Keratinocyte (primary cell): ENCODE measurements around the gene FGFBP1. TPM values are rescaled to one million over a fixed set of nuclear protein-coding genes. Genes with fewer than 3 reads are reported as not detected.

Experiments
- DNase-seq: peaks from one replicate; pipeline ENCODE4 v3.0.0-alpha.2; 2011; ENCODE audit warnings: low read depth, missing footprints, low spot score
- FAIRE-seq: peaks from 2 replicates; lab custom pipeline; 2011; peaks lifted over from hg19 to GRCh38; lab: Jason Lieb, UNC
- H2AFZ ChIP-seq: 2 replicates; pipeline ENCODE4 v1.6.0; 2012; ENCODE audit warnings: low read length, control low read depth, inconsistent platforms; ENCODE audit not compliant: control insufficient read depth
- H3K27ac ChIP-seq: 2 replicates; pipeline ENCODE4 v1.5.1; 2011; ENCODE audit warnings: low read length; ENCODE audit not compliant: control insufficient read depth, insufficient read depth
- H3K27me3 ChIP-seq: 3 replicates; pipeline ENCODE4 v1.6.0; 2011; ENCODE audit warnings: low read length; ENCODE audit not compliant: control insufficient read depth, insufficient read depth; ENCODE audit errors: extremely low read depth
- H3K36me3 ChIP-seq, 2 experiments: 2 replicates in 1 of 2; 3 replicates in 1 of 2; pipeline ENCODE4 v1.5.1; 2011; ENCODE audit warnings: low read length in 2 of 2, mild to moderate bottlenecking in 1 of 2; ENCODE audit not compliant: control insufficient read depth in 2 of 2, insufficient read depth in 2 of 2; ENCODE audit errors: extremely low read depth in 1 of 2
- H3K4me1 ChIP-seq: 3 replicates; pipeline ENCODE4 v1.5.1; 2011; ENCODE audit warnings: low read length; ENCODE audit not compliant: control insufficient read depth, insufficient read depth; ENCODE audit errors: extremely low read depth
- H3K4me2 ChIP-seq: 3 replicates; pipeline ENCODE4 v1.6.0; 2011; ENCODE audit warnings: low read depth, low read length; ENCODE audit not compliant: control insufficient read depth, insufficient read depth; ENCODE audit errors: extremely low read depth
- H3K4me3 ChIP-seq, 3 experiments: fragments of 200-600 bp in 1 of 3; sonication (generic) in 1 of 3; 2 replicates in 2 of 3; 3 replicates in 1 of 3; pipeline ENCODE4 v1.5.1; 2011 to 2016; ENCODE audit warnings: low read length in 3 of 3, mild to moderate bottlenecking in 3 of 3, control low read depth in 2 of 3, inconsistent platforms in 1 of 3, low read depth in 1 of 3, mixed read lengths in 1 of 3, mixed run types in 1 of 3, moderate library complexity in 1 of 3; ENCODE audit not compliant: control insufficient read depth in 2 of 3, insufficient read depth in 2 of 3; ENCODE audit errors: extremely low read depth in 1 of 3
- H3K79me2 ChIP-seq: 2 replicates; pipeline ENCODE4 v1.6.0; 2012; ENCODE audit warnings: low read length; ENCODE audit not compliant: control insufficient read depth, insufficient read depth
- H3K9ac ChIP-seq: 3 replicates; pipeline ENCODE4 v1.6.0; 2011; ENCODE audit warnings: low read length; ENCODE audit not compliant: control insufficient read depth, insufficient read depth; ENCODE audit errors: extremely low read depth
- H3K9me1 ChIP-seq: 3 replicates; pipeline ENCODE4 v1.6.0; 2011; ENCODE audit warnings: low read length; ENCODE audit not compliant: control insufficient read depth, insufficient read depth; ENCODE audit errors: extremely low read depth
- H3K9me3 ChIP-seq: 2 replicates; pipeline ENCODE4 v1.5.1; 2012; ENCODE audit warnings: low read depth, low read length; ENCODE audit not compliant: control insufficient read depth
- H4K20me1 ChIP-seq: 3 replicates; pipeline ENCODE4 v1.6.0; 2011; ENCODE audit warnings: low read length; ENCODE audit not compliant: control insufficient read depth, insufficient read depth; ENCODE audit errors: extremely low read depth
- CTCF ChIP-seq, 3 experiments: IDR thresholded peaks in 1 of 3; conservative IDR thresholded peaks in 1 of 3; optimal IDR thresholded peaks in 1 of 3; 2 replicates in 2 of 3; 3 replicates in 1 of 3; pipeline versions ENCODE3 to v1.5.1; 2011; ENCODE audit warnings: low read length in 3 of 3, mild to moderate bottlenecking in 3 of 3, moderate library complexity in 2 of 3, control low read depth in 1 of 3, inconsistent platforms in 1 of 3; ENCODE audit not compliant: insufficient read depth in 2 of 3; ENCODE audit errors: extremely low read depth in 1 of 3
- EZH2 ChIP-seq: IDR thresholded peaks from one replicate; pipeline ENCODE4 v1.6.1; 2012; ENCODE audit warnings: inconsistent platforms, mild to moderate bottlenecking, low read length, moderate library complexity
- dilution Hi-C: fragments of 300-500 bp; cut with MboI; formaldehyde crosslinking; loops from one replicate; pipeline ENCODE4 v1.7.0; 2020; ENCODE audit warnings: low sequenced_read_pairs; ENCODE audit not compliant: extremely low pct_ligation_motif_present
- polyA plus RNA-seq, 5 experiments: library from polyadenylated mRNA; depleted of rRNA in 3 of 5; stranded (reverse) in 3 of 5; stranded (forward) in 1 of 5; unstranded in 1 of 5; fragments of >200 nt; gene quantifications; 1 replicate in 1 of 5; 2 replicates in 3 of 5; 3 replicates in 1 of 5; pipeline versions ENCODE4 v1.2.1 to v1.2.3, GENCODE V29; 2011 to 2012; ENCODE audit warnings: missing spikeins in 2 of 5, low read depth in 1 of 5, low replicate concordance in 1 of 5

Gene FGFBP1
- polyA plus RNA-seq, 1 donor (not counting 4 experiments of a cell fraction or from before 2014, with no cell fraction given), result 2,189 TPM

DNA sequence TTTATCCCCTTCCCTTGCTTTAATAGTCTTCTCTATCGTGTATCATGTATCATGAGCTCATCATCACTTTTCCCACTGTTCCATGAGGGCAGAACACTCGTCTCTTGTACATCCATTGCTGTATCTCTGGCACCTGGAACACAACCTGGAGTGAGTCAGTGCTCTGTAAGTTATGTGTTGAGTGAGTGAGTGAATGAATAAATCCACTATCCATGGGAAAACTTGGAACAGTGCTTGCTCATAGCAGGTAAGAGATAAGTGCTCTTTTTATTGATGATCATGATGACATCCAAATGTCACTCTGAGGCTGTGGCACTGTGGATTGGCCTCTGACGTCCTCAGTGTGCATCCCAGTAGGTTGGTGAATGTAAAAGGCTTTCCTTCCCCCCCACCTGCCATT is 4.3 kb downstream of the FGFBP1 start:
- peaks cover 11% of the 10 kb centered on the region for H4K20me1 ChIP-seq
- DNase-seq, result no peak
- H3K4me3 ChIP-seq, result no peak overlapping the region
- peaks cover 24% of the 10 kb centered on the region for H3K79me2 ChIP-seq
- H3K4me2 ChIP-seq, result peak overlapping the region; percentile 97
- H3K27ac ChIP-seq, result peak overlapping the region; percentile 91
- H2AFZ ChIP-seq, result no peak overlapping the region
- FAIRE-seq, result peak; percentile 98
- peaks cover 11 to 25% of the 10 kb centered on the region in 2 experiments for H3K36me3 ChIP-seq
- H3K9me1 ChIP-seq, result peaks cover 3% of the 10 kb centered on the region
- no peaks in the 10 kb centered on the region for H3K27me3 ChIP-seq
- H3K4me1 ChIP-seq, result peaks cover 36% of the 10 kb centered on the region
- TF ChIP-seq CTCF (optimal IDR thresholded peaks at IDR 0.05 in 1 of 3, IDR thresholded peaks at IDR 0.05 in 1 of 3, conservative IDR thresholded peaks at IDR 0.05 in 1 of 3; ENCODE audit: extremely low read depth in 1 of 3, insufficient read depth in 2 of 3, low read length in 3 of 3), result no peak
- TF ChIP-seq EZH2, result no peak
- dilution Hi-C loops, result no loop called here
- no peaks in the 10 kb centered on the region for H3K9me3 ChIP-seq
- H3K9ac ChIP-seq, result no peak overlapping the region

DNA sequence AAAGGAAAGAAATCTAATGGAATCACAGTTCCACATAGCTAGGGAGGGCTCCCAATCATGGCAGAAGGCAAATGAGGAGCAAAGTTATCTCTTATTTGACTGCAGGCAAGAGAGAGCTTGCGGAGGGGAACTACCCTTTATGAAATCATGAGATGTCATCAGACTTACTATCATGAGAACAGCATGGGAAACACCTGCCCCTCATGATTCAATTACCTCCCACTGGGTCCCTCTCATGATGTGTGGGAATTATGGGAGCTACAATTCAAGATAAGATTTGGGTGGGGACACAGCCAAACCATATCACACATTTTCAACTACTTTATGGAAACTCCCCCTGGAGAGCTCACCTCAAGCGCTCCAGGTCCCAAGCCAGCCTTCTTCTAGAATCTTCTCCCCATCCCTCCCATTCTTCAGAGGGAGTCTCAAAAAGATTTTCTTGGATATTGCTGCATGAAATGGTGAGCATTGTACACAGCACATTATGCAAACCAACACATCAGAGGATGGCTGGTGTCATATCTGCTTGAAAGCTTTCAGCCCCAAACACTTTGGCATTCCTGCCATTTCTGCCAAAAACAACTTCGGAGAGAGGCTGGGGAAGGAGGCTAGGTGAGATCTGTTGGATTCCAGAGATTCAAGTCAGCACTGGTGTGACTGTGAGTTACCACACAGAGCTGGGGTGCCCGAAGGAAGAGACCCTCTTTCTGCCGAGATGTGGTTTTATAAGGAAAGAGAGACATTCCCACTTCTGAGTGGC is 6.9 kb downstream of the FGFBP1 start:
- Histone ChIP-seq H3K36me3 (peaks cover 11 to 18% of the 10 kb centered on the region in 2 experiments), H2AFZ (no peak overlapping the region), H3K27me3 (no peaks in the 10 kb centered on the region), H3K4me2 (no peak overlapping the region), H3K9me1 (peaks cover 3% of the 10 kb centered on the region), H3K4me3 (no peak overlapping the region), H4K20me1 (peaks cover 7% of the 10 kb centered on the region), H3K9me3 (no peaks in the 10 kb centered on the region), H3K79me2 (peaks cover 10% of the 10 kb centered on the region), H3K4me1 (peaks cover 26% of the 10 kb centered on the region), H3K9ac (no peak overlapping the region), H3K27ac (no peak overlapping the region)
- TF ChIP-seq CTCF (optimal IDR thresholded peaks at IDR 0.05 in 1 of 3, IDR thresholded peaks at IDR 0.05 in 1 of 3, conservative IDR thresholded peaks at IDR 0.05 in 1 of 3; ENCODE audit: extremely low read depth in 1 of 3, insufficient read depth in 2 of 3, low read length in 3 of 3) (no peak), EZH2 (no peak)
- FAIRE-seq, result no peak
- dilution Hi-C loops, result no loop called here
- DNase-seq, result no peak
